HUES48 (cell line): ENCODE data around the gene EPAS1.

ENCODE experiments used
- H3K27ac ChIP-seq: one replicate; pipeline ENCODE4 v1.7.0; 2013; ENCODE audit warnings: low read depth, low read length, inconsistent platforms
- H3K27me3 ChIP-seq: 2 replicates; pipeline ENCODE4 v1.6.1; 2013; ENCODE audit warnings: mild to moderate bottlenecking, low read length; ENCODE audit not compliant: control insufficient read depth, insufficient read depth
- H3K36me3 ChIP-seq: 2 replicates; pipeline ENCODE4 v1.6.1; 2013; ENCODE audit warnings: low read length; ENCODE audit not compliant: control insufficient read depth, insufficient read depth
- H3K4me1 ChIP-seq: 2 replicates; pipeline ENCODE4 v1.6.1; 2013; ENCODE audit warnings: mild to moderate bottlenecking, low read length; ENCODE audit not compliant: control insufficient read depth, insufficient read depth
- H3K4me3 ChIP-seq: 2 replicates; pipeline ENCODE4 v1.5.1; 2013; ENCODE audit warnings: mild to moderate bottlenecking, low read depth, low read length
- H3K9ac ChIP-seq: 2 replicates; pipeline ENCODE4 v1.6.1; 2013; ENCODE audit warnings: mild to moderate bottlenecking, low read depth, low read length, moderate library complexity
- H3K9me3 ChIP-seq: 2 replicates; pipeline ENCODE4 v1.6.1; 2013; ENCODE audit warnings: low read length; ENCODE audit not compliant: control insufficient read depth, insufficient read depth

The EPAS1 gene

DNA sequence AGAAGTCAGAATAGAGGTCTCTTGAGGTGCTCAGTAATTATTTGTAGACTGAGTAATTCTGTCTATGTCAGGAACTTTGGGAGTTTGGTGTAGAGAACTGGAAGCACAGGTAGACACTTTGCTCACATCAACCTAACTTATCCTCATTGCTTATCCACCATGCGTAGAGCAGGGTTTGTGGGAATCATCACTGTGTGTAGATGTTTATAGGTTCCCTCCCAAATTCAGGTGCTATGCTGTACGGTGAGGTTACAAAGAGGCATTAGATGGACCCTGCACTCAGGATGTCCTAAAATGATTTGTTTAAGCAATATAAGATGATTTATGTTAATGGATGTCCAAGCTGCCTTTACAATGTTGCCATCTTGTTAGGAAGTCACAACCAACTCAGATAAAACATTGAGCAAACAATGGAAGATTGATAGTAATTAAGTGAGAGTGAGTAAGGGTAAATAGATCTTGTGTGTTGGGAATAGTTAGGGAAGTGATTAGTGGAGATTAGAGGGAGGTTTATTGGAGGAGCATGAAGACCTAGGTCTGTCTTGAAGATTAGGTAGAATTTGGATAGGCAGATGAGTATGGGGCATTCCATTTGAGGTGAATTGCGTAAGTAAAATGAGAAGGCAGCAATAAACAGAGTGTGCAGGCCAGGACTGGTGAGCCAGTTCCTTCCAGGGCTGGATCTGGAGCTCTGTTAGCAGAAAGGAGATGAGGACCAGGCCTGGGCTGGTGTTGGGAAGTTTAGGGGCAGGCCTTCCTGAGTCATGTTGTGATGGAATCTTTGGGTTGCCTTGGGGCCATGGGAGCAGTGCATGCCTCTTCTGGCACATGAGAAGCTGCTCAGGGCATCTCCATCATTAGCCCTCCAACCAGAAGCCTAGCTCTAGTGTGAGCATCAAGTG is 12.1 kb downstream of the EPAS1 start:
- Histone ChIP-seq H3K9ac (no peak overlapping the region), H3K4me1 (peaks cover 16% of the 10 kb centered on the region), H3K27me3 (no peaks in the 10 kb centered on the region), H3K9me3 (0 out of 2 replicates have a peak, but pooled peaks cover 3% of the 10 kb centered on the region), H3K36me3 (no peaks in the 10 kb centered on the region), H3K27ac (no peak overlapping the region), H3K4me3 (no peak overlapping the region)

DNA sequence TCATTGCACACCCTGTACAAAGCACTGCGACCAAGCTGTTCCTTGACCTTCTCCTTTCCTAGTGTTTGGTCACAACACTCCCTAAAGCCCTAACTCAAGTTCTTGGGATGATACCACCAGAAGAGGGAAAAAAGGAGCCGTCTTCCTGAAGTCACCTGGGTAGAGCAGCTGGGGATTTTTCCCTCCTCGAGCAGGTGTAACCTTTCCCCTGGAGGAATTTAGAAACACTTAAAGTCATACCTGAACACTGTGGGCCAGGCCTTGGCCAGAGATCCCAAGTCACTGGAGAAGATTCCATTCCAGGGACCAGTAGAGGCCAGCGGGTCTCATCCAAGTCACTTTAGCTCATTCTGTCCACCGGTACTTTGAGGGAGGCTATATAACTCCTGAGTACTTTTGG is 13.2 kb downstream of the EPAS1 start:
- H3K9ac ChIP-seq = no peak overlapping the region
- H3K9me3 ChIP-seq = no peaks in the 10 kb centered on the region
- no peaks in the 10 kb centered on the region for H3K27me3 ChIP-seq
- peaks cover 7% of the 10 kb centered on the region; the same call in 1 of the 2 replicates for H3K4me1 ChIP-seq
- H3K36me3 ChIP-seq = no peaks in the 10 kb centered on the region
- no peak overlapping the region for H3K4me3 ChIP-seq
- H3K27ac ChIP-seq = no peak overlapping the region

DNA sequence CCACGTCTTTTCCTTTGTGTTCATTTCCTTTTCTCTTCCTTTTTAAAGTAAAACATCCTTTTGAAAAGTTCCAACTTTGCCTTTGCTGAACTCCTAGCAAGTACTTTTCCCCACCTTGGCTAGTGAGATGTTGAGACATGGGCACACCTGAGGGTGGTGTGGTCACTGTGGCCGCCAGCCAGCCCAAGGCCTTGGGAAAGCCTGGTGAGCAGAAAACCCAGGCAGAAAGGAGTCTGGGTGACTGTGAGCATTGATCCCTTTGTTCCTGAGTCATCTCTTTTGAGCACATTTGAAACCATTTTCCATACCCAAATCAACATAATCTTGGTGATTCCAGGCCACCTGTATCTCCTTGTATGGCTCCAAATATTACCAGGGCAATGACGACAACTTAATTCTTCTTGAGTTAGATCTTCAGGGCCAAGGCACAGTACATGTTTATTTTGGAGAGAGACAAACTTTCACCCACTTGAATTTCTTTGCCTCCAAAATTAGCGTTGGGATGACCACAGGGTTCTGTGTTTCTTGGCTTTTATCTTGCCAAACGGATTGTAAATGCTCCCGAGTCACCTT is 14.5 kb downstream of the EPAS1 start:
- Histone ChIP-seq H3K27ac (no peak overlapping the region), H3K36me3 (no peaks in the 10 kb centered on the region), H3K9me3 (no peaks in the 10 kb centered on the region), H3K4me1 (no peaks in the 10 kb centered on the region), H3K27me3 (no peaks in the 10 kb centered on the region), H3K9ac (no peak overlapping the region), H3K4me3 (no peak overlapping the region)

DNA sequence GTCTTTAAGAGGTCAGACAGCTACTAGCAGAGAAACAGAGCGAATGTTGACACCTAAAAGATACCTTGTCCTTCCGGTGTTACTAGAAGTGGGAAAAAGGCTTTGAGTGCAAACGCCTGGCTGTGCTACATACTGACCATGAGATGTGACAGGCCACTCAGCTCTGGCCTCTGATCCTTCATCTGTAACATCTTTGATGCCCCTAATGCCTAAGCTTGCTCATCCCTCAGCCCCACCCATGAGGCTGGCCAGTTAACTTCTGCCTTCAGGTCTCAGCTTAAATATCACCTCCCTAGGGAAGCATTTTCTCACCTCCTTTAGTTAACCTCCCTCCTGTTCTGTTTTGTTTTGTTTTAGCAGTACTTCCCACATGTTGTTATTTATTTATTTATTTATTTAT is 15.9 kb downstream of the EPAS1 start:
- Histone ChIP-seq H3K27me3 (no peaks in the 10 kb centered on the region), H3K36me3 (no peaks in the 10 kb centered on the region), H3K9me3 (no peaks in the 10 kb centered on the region), H3K4me3 (no peak overlapping the region), H3K4me1 (no peaks in the 10 kb centered on the region), H3K27ac (no peak overlapping the region), H3K9ac (no peak overlapping the region)

DNA sequence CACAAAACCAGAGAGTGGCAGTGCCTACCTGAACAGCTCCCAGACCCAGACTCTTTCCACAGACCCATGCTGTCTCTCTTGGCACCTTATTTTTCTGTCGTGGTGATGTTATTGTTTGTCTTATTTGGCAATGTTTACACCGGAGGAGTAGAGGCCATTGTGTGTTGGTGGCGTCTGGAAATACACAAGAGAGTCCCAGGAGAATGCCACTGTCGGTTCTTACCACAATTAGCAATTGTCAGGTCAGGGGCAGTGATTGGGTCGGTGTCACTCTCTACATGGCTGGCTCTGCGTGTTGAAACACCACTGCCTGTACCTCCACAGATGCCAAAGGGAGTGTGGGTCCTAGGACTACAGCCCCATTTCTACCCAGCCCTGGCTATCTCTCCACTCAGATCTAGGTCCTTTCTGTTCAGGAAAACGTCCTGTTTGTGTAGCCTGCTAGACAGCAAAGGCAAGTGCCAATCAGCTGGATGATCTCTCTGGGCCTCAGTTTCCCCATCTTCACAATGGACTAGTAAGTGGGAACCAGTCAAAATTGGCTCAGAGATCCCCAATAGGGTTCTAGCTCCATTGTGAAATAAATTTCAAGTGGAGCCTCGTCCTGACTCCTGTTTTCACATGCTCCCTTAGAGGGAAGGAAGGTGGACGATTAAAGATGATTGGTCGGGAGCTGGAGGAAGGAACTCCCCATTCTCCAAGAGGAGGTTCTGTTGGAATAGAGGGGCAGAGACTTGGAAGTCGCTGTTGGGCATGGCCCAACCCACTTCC is 17.0 kb downstream of the EPAS1 start:
- H3K4me1 ChIP-seq = no peaks in the 10 kb centered on the region
- no peaks in the 10 kb centered on the region for H3K9me3 ChIP-seq
- H3K36me3 ChIP-seq = no peaks in the 10 kb centered on the region
- no peaks in the 10 kb centered on the region for H3K27me3 ChIP-seq
- no peak overlapping the region for H3K4me3 ChIP-seq
- H3K9ac ChIP-seq = no peak overlapping the region
- no peak overlapping the region for H3K27ac ChIP-seq

DNA sequence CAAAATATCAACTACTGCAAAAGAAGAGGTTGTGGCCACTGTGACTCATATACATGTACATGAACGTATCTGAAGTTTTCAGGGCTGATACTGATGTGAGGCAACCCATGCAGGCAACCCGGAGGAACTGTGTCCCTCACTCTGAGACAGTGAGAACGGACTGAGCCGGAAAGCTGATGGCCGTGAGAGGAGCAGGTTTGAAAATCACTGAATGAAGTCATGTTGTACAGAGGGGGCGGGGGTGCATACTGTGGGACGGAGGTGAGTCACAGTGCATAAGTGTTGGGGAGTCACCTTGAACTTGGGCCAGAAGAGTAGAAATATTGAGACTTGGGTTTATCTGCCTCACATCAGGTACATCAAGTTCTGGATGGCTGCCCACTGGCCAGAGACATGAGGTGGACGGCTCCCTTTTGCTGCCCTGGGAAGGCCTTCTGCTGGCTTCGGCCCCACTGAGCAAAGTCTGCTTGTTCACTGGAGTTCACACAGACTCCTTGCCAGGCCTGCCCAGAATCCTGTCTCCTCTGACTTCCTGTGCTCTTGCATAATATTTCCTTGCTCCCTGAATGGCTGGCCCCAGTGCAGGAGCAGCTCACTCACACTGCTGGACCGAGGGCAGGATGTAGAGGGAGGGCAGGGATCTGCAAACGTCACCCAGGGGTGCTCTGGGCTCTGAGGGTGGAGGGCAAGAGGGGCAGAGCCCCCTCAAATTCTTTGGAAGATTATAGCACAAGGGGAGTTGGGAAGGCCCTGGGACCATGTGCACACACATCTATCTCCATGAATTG is 18.1 kb downstream of the EPAS1 start:
- peaks cover 4% of the 10 kb centered on the region for H3K4me1 ChIP-seq

DNA sequence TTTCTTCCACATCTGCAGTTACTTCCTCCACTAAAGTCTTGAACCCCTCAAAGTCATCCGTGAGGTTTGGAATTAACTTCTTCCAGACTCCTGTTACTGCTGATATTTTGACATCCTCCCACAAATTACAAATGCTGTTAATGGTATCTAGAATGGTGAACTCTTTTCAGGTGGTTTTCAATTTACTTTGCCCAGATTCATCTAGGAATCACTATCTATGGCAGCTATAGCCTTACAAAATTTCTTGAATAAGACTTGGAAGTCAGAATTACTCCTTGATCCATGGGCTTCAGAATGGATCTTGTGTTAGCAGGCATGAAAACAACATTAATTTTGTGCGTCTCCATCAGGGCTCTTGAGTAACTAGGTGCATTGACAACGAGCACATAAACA is 19.9 kb downstream of the EPAS1 start:
- H3K9me3 ChIP-seq = no peaks in the 10 kb centered on the region
- no peaks in the 10 kb centered on the region for H3K27me3 ChIP-seq
- no peak overlapping the region for H3K4me3 ChIP-seq
- H3K4me1 ChIP-seq = peaks cover 20% of the 10 kb centered on the region
- no peaks in the 10 kb centered on the region for H3K36me3 ChIP-seq
- no peak overlapping the region for H3K9ac ChIP-seq
- no peak overlapping the region for H3K27ac ChIP-seq

More for the DNA sequence above, 18.1 kb downstream of the EPAS1 start:
- Histone ChIP-seq H3K9me3 (no peaks in the 10 kb centered on the region), H3K4me3 (no peak overlapping the region), H3K9ac (no peak overlapping the region), H3K36me3 (no peaks in the 10 kb centered on the region), H3K27ac (no peak overlapping the region), H3K27me3 (no peaks in the 10 kb centered on the region)

DNA sequence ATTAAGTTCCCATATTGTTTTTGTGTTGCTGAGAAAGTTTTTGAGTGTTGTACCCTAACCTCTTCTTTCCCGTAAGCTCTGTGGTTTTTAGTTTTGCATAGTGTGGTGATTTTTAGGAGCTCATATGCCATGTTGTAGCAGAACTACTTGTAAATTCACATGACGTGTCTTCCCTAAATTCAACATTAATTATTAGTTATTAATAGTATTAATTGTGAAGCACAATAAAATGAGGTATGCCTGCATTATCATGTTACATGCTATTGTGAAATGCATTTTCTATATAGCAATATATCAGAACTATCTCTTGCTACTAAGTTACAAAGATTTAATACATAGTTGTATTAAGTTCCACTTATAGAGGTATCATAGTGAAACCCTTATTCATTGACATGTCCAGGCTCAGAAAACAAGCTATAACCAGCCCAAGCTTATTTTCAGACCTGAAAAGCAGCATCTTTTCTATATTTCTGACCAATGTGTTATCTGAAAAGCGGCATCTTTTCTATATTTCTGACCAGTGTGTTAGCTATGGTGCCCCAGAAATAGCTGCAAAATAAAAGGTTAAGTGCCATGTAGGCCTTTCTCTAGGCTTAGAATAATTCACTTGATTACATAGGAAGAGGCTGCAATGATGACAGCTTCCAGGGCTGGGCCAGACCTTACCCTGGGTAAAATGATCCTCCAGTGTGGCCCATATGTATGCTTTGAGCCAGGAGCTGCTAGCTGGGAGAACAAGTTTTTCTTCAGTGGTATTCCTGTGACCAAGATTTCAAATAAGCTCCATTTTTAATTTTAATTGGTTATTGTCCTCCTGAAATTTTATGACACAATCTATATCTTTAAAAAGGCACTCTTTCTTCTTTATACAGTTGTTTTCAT is 21.6 kb downstream of the EPAS1 start:
- H3K27ac ChIP-seq = no peak overlapping the region
- H3K4me1 ChIP-seq = peaks cover 20% of the 10 kb centered on the region
- no peak overlapping the region for H3K9ac ChIP-seq
- no peaks in the 10 kb centered on the region for H3K36me3 ChIP-seq
- H3K4me3 ChIP-seq = no peak overlapping the region
- H3K9me3 ChIP-seq = no peaks in the 10 kb centered on the region
- no peaks in the 10 kb centered on the region for H3K27me3 ChIP-seq

DNA sequence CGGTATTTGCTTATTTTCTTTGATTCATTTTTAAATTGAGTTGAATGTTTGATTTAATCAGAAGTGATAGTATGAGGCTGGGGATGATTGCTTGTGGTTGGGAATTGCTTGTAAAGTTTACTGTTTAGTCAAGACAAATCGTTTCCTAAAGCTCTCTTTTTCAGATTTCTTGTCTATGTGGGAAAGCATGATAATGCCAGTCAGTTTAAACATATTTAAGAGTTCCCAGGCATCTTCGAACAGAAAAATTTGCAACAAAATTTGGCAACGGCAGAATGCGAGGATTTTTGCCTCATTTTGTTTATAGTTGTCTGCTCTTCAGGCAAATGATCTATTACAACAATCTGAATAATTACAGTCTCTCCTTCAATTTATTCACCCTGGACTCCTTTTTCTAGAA is 22.5 kb downstream of the EPAS1 start:
- Histone ChIP-seq H3K4me3 (no peak overlapping the region), H3K36me3 (no peaks in the 10 kb centered on the region)

DNA sequence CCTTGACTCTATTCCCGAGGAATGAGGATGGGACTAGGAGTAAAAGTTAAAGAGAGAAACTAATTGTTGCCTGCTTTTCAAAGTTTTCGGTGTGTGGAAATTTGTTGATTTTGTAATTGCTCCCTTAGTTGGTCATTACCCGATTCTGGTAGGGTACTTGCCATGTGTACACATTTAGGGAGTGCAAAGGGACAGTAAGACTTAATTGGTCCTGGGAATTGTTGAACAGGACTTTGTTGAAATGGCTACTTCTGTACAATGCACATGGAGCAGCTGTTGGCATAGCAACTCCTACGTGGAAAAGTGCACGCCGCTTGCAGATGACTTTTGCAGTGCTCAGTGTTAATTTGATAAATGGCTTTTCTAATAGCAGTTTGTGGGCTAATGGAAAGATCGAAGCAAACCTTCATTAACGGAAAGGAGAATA is 22.9 kb downstream of the EPAS1 start:
- no peak overlapping the region for H3K4me3 ChIP-seq
- H3K9ac ChIP-seq = no peak overlapping the region
- H3K27ac ChIP-seq = no peak overlapping the region
- peaks cover 20% of the 10 kb centered on the region for H3K4me1 ChIP-seq
- H3K36me3 ChIP-seq = no peaks in the 10 kb centered on the region
- H3K27me3 ChIP-seq = no peaks in the 10 kb centered on the region
- no peaks in the 10 kb centered on the region for H3K9me3 ChIP-seq

More for the DNA sequence above, 22.5 kb downstream of the EPAS1 start:
- Histone ChIP-seq H3K9ac (no peak overlapping the region), H3K4me1 (peaks cover 20% of the 10 kb centered on the region), H3K27me3 (no peaks in the 10 kb centered on the region), H3K9me3 (no peaks in the 10 kb centered on the region), H3K27ac (no peak overlapping the region)
